H1 (cell line): ENCODE data around the gene SH3PXD2B. TPM values are rescaled to one million over a fixed set of nuclear protein-coding genes. Genes with fewer than 3 reads are reported as not detected.

ENCODE experiments used
- CTCF ChIA-PET: fragments of 300-600 bp; sonication (Branson Sonifier 250); formaldehyde crosslinking; loops from one replicate; lab custom pipeline; 2021; ENCODE audit not compliant: partially characterized antibody; lab: Charles Lee
- POLR2A ChIA-PET: fragments of 300-600 bp; sonication (Branson Sonifier 250); formaldehyde crosslinking; loops from one replicate; lab custom pipeline; 2021; ENCODE audit warnings: inconsistent platforms; ENCODE audit not compliant: partially characterized antibody; lab: Charles Lee
- DNase-seq, 2 experiments: peaks; one replicate each; pipeline versions ENCODE4 v3.0.0 to v3.0.0-alpha.2; 2010 to 2022; ENCODE audit warnings: low spot score in 2 of 2, low read depth in 1 of 2, mixed read lengths in 1 of 2
- FAIRE-seq: peaks from 2 replicates; lab custom pipeline; 2011; peaks lifted over from hg19 to GRCh38; lab: Jason Lieb, UNC
- H2AFZ ChIP-seq: 2 replicates; pipeline ENCODE4 v1.8.1; 2012; ENCODE audit warnings: low read length, inconsistent platforms
- H2AK5ac ChIP-seq: 2 replicates; pipeline ENCODE4 v1.6.1; 2013; ENCODE audit warnings: low read depth, low read length
- H2BK120ac ChIP-seq: replicated peaks from 2 replicates; pipeline ENCODE3; 2013; ENCODE audit warnings: low read depth, low read length, inconsistent platforms
- H2BK12ac ChIP-seq: 2 replicates; pipeline ENCODE4 v1.6.1; 2013; ENCODE audit warnings: low read depth, low read length
- H2BK15ac ChIP-seq: 2 replicates; pipeline ENCODE4 v1.6.1; 2013; ENCODE audit warnings: low read length
- H2BK20ac ChIP-seq: 2 replicates; pipeline ENCODE4 v1.6.1; 2013; ENCODE audit warnings: low read length
- H2BK5ac ChIP-seq: 2 replicates; pipeline ENCODE4 v1.6.1; 2013; ENCODE audit warnings: low read depth, low read length
- H3K14ac ChIP-seq: 2 replicates; pipeline ENCODE4 v1.6.1; 2013; ENCODE audit warnings: inconsistent platforms; ENCODE audit not compliant: insufficient read length
- H3K18ac ChIP-seq: 2 replicates; pipeline ENCODE4 v1.6.1; 2013; ENCODE audit warnings: low read length; ENCODE audit errors: extremely low read depth
- H3K23ac ChIP-seq: 2 replicates; pipeline ENCODE4 v1.6.1; 2013; ENCODE audit warnings: inconsistent platforms; ENCODE audit not compliant: insufficient read length
- H3K23me2 ChIP-seq: 2 replicates; pipeline ENCODE4 v1.6.1; 2013; ENCODE audit warnings: low read depth, low read length
- H3K27ac ChIP-seq: 2 replicates; pipeline ENCODE4 v1.6.1; 2011; ENCODE audit warnings: low read depth, low read length, inconsistent platforms
- H3K27me3 ChIP-seq, 4 experiments: replicated peaks in 1 of 4; 1 replicate in 1 of 4; 2 replicates in 3 of 4; pipeline versions ENCODE4 v1.6.1 to v1.8.1; 2011 to 2013; ENCODE audit warnings: low read length in 3 of 4, mild to moderate bottlenecking in 3 of 4, inconsistent platforms in 2 of 4, mixed read lengths in 2 of 4, moderate library complexity in 1 of 4; ENCODE audit not compliant: control insufficient read depth in 3 of 4, insufficient read depth in 3 of 4; ENCODE audit errors: extremely low read depth in 1 of 4
- H3K36me3 ChIP-seq, 4 experiments: 2 replicates each; pipeline versions ENCODE4 v1.6.1 to v1.8.1; 2011 to 2013; ENCODE audit warnings: mild to moderate bottlenecking in 4 of 4, low read length in 3 of 4, moderate library complexity in 2 of 4, control low read depth in 1 of 4, inconsistent platforms in 1 of 4; ENCODE audit not compliant: insufficient read depth in 4 of 4, control insufficient read depth in 2 of 4
- H3K4ac ChIP-seq: replicated peaks from 2 replicates; pipeline ENCODE3; 2013; ENCODE audit warnings: low read length, low read depth, mixed read lengths, inconsistent platforms; ENCODE audit not compliant: insufficient read length
- H3K4me1 ChIP-seq, 4 experiments: replicated peaks in 1 of 4; 1 replicate in 1 of 4; 2 replicates in 3 of 4; pipeline versions ENCODE4 v1.6.1 to v1.8.1; 2011 to 2013; ENCODE audit warnings: low read length in 3 of 4, inconsistent platforms in 2 of 4, mixed read lengths in 1 of 4; ENCODE audit not compliant: insufficient read depth in 4 of 4, control insufficient read depth in 3 of 4
- H3K4me2 ChIP-seq, 2 experiments: 2 replicates each; pipeline versions ENCODE4 v1.6.1 to v1.8.1; 2011 to 2013; ENCODE audit warnings: low read depth in 2 of 2, low read length in 2 of 2, control low read depth in 1 of 2, inconsistent platforms in 1 of 2, mild to moderate bottlenecking in 1 of 2; ENCODE audit not compliant: insufficient read depth in 1 of 2
- H3K4me3 ChIP-seq, 4 experiments: fragments of 200-600, 300-600 bp in 1 of 4; sonication (generic), shearing (Covaris generic), sonication (Bioruptor Twin) in 1 of 4; 2 replicates each; pipeline versions ENCODE4 v1.5.1 to v1.8.1; 2011 to 2016; ENCODE audit warnings: low read length in 4 of 4, low read depth in 3 of 4, control low read depth in 2 of 4, inconsistent platforms in 2 of 4, mild to moderate bottlenecking in 2 of 4, mixed read lengths in 1 of 4, moderate library complexity in 1 of 4; ENCODE audit not compliant: insufficient read depth in 2 of 4; ENCODE audit errors: extremely low read depth in 1 of 4
- H3K56ac ChIP-seq: replicated peaks from 2 replicates; pipeline ENCODE3; 2013; ENCODE audit warnings: low read depth, mild to moderate bottlenecking, mixed read lengths, low read length, inconsistent platforms; ENCODE audit not compliant: insufficient read length
- H3K79me1 ChIP-seq: 2 replicates; pipeline ENCODE4 v1.6.1; 2013; ENCODE audit warnings: low read depth, low read length, control low read depth
- H3K79me2 ChIP-seq, 2 experiments: 2 replicates each; pipeline versions ENCODE4 v1.6.1 to v1.8.1; 2012 to 2013; ENCODE audit warnings: low read length in 2 of 2, mild to moderate bottlenecking in 2 of 2, inconsistent platforms in 1 of 2; ENCODE audit not compliant: insufficient read depth in 2 of 2, control insufficient read depth in 1 of 2
- H3K9ac ChIP-seq, 4 experiments: replicated peaks in 1 of 4; 1 replicate in 1 of 4; 2 replicates in 3 of 4; pipeline versions ENCODE4 v1.6.1 to v1.8.1; 2011 to 2013; ENCODE audit warnings: low read depth in 3 of 4, low read length in 3 of 4, control low read depth in 2 of 4, mild to moderate bottlenecking in 2 of 4, moderate library complexity in 2 of 4, inconsistent platforms in 1 of 4; ENCODE audit errors: extremely low read depth in 1 of 4
- H3K9me3 ChIP-seq, 2 experiments: 2 replicates each; pipeline versions ENCODE4 v1.6.1 to v1.8.1; 2012 to 2013; ENCODE audit warnings: mild to moderate bottlenecking in 2 of 2, moderate library complexity in 2 of 2, control low read depth in 1 of 2, inconsistent platforms in 1 of 2, low read depth in 1 of 2, low read length in 1 of 2, mixed read lengths in 1 of 2; ENCODE audit not compliant: insufficient read depth in 2 of 2
- H4K20me1 ChIP-seq, 2 experiments: replicated peaks in 1 of 2; 2 replicates each; pipeline versions ENCODE3 to v1.8.1; 2011 to 2013; ENCODE audit warnings: inconsistent platforms in 2 of 2, low read length in 2 of 2, mild to moderate bottlenecking in 1 of 2; ENCODE audit not compliant: insufficient read depth in 2 of 2, control insufficient read depth in 1 of 2
- H4K5ac ChIP-seq: 2 replicates; pipeline ENCODE4 v1.6.1; 2013; ENCODE audit warnings: low read length, low read depth, mixed read lengths, inconsistent platforms; ENCODE audit not compliant: insufficient read length
- H4K8ac ChIP-seq: 2 replicates; pipeline ENCODE4 v1.8.0; 2013; ENCODE audit warnings: mild to moderate bottlenecking, moderate library complexity, low read length, inconsistent platforms; ENCODE audit not compliant: insufficient read depth; ENCODE audit errors: extremely low read depth
- H4K91ac ChIP-seq: replicated peaks from 2 replicates; pipeline ENCODE3; 2013; ENCODE audit warnings: low read length, mixed read lengths, inconsistent platforms; ENCODE audit not compliant: insufficient read length
- POLR2A ChIP-seq, 2 experiments: IDR thresholded peaks; 1 replicate in 1 of 2; 2 replicates in 1 of 2; pipeline ENCODE4 v1.6.1; 2011; ENCODE audit warnings: low read depth in 2 of 2, low read length in 2 of 2, mild to moderate bottlenecking in 2 of 2; ENCODE audit errors: control extremely low read depth in 1 of 2
- TEAD4 ChIP-seq: IDR thresholded peaks from 2 replicates; pipeline ENCODE4 v1.6.1; 2012; ENCODE audit warnings: low read depth, low read length, inconsistent platforms, mixed read lengths
- WGBS, 2 experiments: shearing (Covaris generic) in 1 of 2; methylation state at CpG; one replicate each; pipeline versions ENCODE4 v1.1.6 to v1.1.7; 2013 to 2015; ENCODE audit warnings: low lambda C conversion rate in 2 of 2, mixed read lengths in 2 of 2, inconsistent platforms in 1 of 2, low coverage in 1 of 2, missing lambda C conversion rate in 1 of 2; ENCODE audit not compliant: insufficient replicate concordance in 2 of 2, insufficient coverage in 1 of 2, insufficient read length in 1 of 2; ENCODE audit errors: extremely low coverage in 1 of 2, missing lambda C conversion rate in 1 of 2; 5-methylcytosine and 5-hydroxymethylcytosine counted together
- polyA plus RNA-seq, 7 experiments: library from polyadenylated mRNA; depleted of rRNA in 3 of 7; stranded (reverse) in 5 of 7; unstranded in 2 of 7; fragments of >200 nt in 5 of 7; fragments of 200-250 nt in 2 of 7; gene quantifications; 1 replicate in 5 of 7; 2 replicates in 1 of 7; 4 replicates in 1 of 7; pipeline versions ENCODE4 v1.2.1 to v1.2.3, GENCODE V29; 2011 to 2013; ENCODE audit warnings: missing spikeins in 2 of 7, mixed read lengths in 2 of 7
- total RNA-seq: library from RNA; stranded (reverse); fragmentation: NEBNext Ultra II Directional; extraction: Animal tissue kit (Norgen Biotek cat#: 25700); gene quantifications from 2 replicates; pipeline ENCODE4 v1.2.1, GENCODE V29; 2021

Gene SH3PXD2B
- total and polyA plus RNA-seq, 2 of the 8 experiments (the other 6 are each of a cell fraction or from before 2014, with no cell fraction given), result 32.9 to 72.9 TPM

DNA sequence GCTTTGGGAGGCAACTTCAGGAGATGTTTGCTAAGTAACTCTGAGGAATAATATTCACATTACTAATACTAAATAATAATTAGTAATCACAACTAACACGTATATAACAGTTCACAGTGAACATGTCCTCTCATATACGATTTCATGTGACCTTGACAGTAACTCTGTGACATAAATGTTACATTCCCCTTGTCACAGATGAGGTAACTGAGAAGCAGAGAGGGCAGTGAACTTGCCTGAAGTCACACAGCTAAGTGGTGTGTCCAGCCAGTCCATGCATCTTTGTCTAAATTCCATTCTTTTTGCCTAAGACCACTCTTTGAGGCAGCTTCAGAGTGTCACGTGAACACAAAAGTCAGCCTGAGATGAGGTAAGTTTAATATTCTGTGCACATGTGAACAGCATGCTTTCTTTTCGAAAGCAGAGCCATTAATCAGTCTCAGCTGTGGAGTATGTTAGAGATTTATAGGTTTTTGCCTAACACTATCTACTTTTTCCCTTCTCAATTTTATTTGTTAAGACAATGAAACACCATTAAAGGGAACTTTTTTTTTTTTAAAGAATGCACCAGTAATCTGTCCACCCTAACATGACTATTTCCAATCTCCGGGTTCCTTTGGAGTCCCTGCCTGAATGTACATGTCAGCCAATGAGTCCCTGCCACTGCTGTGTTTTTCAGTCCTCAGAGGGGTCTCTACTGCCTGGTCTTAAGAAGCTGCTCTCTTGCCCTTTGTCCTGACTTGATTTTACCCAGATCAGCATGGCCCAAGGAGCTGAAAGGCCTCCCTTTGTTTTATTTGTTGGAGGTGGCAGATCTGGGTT, 43.5 kb downstream of the SH3PXD2B start:
- peaks cover 0 to 10% (median 4%) of the 10 kb centered on the region in 4 experiments; a peak in 4 of 8 replicates for H3K36me3 ChIP-seq

More for the DNA sequence above, 43.5 kb downstream of the SH3PXD2B start:
- H4K8ac ChIP-seq, result no peak overlapping the region
- peaks cover 6% of the 10 kb centered on the region for H3K79me1 ChIP-seq
- H4K20me1 ChIP-seq, result peaks cover 0 to 16% of the 10 kb centered on the region in 2 experiments
- H3K4me3 ChIP-seq, result no peak overlapping the region
- H2BK12ac ChIP-seq, result no peak overlapping the region
- H3K23me2 ChIP-seq, result no peaks in the 10 kb centered on the region
- H3K27ac ChIP-seq, result no peak overlapping the region
- H3K9ac ChIP-seq, result no peak overlapping the region
- no peak overlapping the region for H3K4ac ChIP-seq
- H2BK5ac ChIP-seq, result no peak overlapping the region
- no peak overlapping the region for H3K14ac ChIP-seq
- no peak for DNase-seq
- H2BK120ac ChIP-seq, result no peak overlapping the region
- ChIA-PET POLR2A (no interaction called here), CTCF (interaction anchor here (0.8 to 1.0 kb wide), 2 partner anchors 40 kb away, joined by 3 read pairs; no protein-coding TSS in a partner anchor)
- H2AK5ac ChIP-seq, result no peak overlapping the region
- no peaks in the 10 kb centered on the region for H3K79me2 ChIP-seq
- no peaks in the 10 kb centered on the region for H3K9me3 ChIP-seq
- H4K91ac ChIP-seq, result no peak overlapping the region
- no peak overlapping the region for H2AFZ ChIP-seq
- no peak overlapping the region for H3K4me2 ChIP-seq
- no peak overlapping the region for H4K5ac ChIP-seq
- TF ChIP-seq TEAD4 (no peak), POLR2A (IDR thresholded peaks at IDR 0.05; ENCODE audit: control extremely low read depth in 1 of 2, low read depth in 2 of 2, low read length in 2 of 2) (no peak)
- TF ChIP-seq, all 59 proteins: peak for 0
- no peak overlapping the region for H3K23ac ChIP-seq
- no peak overlapping the region for H2BK15ac ChIP-seq
- H3K4me1 ChIP-seq, result no peaks in the 10 kb centered on the region; a peak in 1 of 7 replicates
- WGBS, 2 experiments, result 90% methylated on average over 5 of the region's 5 CpGs; no CpG with 5 or more reads in 1 of the 2 experiments
- H3K18ac ChIP-seq, result no peak overlapping the region
- FAIRE-seq, result no peak
- H3K56ac ChIP-seq, result no peak overlapping the region
- H2BK20ac ChIP-seq, result no peak overlapping the region
- H3K27me3 ChIP-seq, result no peaks in the 10 kb centered on the region
